Subcutaneous abdominal adipose tissue (tissue), 5 donors: ENCODE data around the gene ACER2.

Experiments used
- H3K27ac ChIP-seq: one replicate; pipeline ENCODE4 v1.7.0; 2013; ENCODE audit warnings: low read depth, mild to moderate bottlenecking, inconsistent platforms, low read length, moderate library complexity
- H3K27me3 ChIP-seq, 5 donors: one replicate each; pipeline ENCODE4 v1.7.0; 2013; ENCODE audit warnings: low read length in 5 of 5, inconsistent platforms in 1 of 5; ENCODE audit not compliant: control insufficient read depth in 5 of 5, insufficient read depth in 4 of 5
- H3K36me3 ChIP-seq, 5 donors: one replicate each; pipeline ENCODE4 v1.7.0; 2013; ENCODE audit warnings: low read length in 5 of 5; ENCODE audit not compliant: control insufficient read depth in 5 of 5, insufficient read depth in 5 of 5
- H3K4me1 ChIP-seq, 5 donors: one replicate each; pipeline ENCODE4 v1.7.0; 2013; ENCODE audit warnings: low read length in 5 of 5, mild to moderate bottlenecking in 3 of 5, moderate library complexity in 1 of 5; ENCODE audit not compliant: control insufficient read depth in 5 of 5, insufficient read depth in 5 of 5
- H3K4me3 ChIP-seq, 5 donors: one replicate each; pipeline ENCODE4 v1.7.0; 2013; ENCODE audit warnings: low read length in 5 of 5, low read depth in 1 of 5
- H3K9ac ChIP-seq, 5 donors: one replicate each; pipeline ENCODE4 v1.7.0; 2013; ENCODE audit warnings: low read length in 5 of 5, mild to moderate bottlenecking in 4 of 5, moderate library complexity in 3 of 5
- H3K9me3 ChIP-seq, 5 donors: one replicate each; pipeline ENCODE4 v1.7.0; 2013; ENCODE audit warnings: low read length in 5 of 5; ENCODE audit not compliant: control insufficient read depth in 5 of 5
- donor health status: healthy.
- donor health status: healthy.
- donor health status: healthy.
- donor health status: healthy.
- donor health status: healthy.

ACER2 gene

DNA sequence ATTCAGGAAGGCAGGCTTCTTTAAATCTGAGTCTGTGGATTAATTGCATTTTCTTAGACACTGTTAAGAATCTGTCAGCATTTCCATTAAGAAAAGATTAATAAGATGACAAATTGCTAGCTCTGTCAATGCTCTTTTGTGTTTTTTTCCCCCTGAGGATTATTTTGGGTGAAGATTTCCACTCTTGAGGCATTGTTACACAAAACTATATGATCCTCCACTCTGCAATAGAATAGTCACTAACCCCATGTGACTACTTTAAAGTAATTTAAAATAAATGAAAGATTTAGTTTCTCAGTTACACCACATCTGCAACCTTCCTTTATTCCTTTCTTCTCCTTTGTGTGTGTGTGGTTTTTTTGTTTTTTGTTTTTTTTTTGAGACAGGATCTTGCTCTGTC, 82.0 kb downstream of the ACER2 start:
- Histone ChIP-seq H3K27ac (no peak overlapping the region), H3K9ac (no peak overlapping the region), H3K4me1 (peaks cover 0 to 12% (median 10%) of the 10 kb centered on the region in 5 donors)

DNA sequence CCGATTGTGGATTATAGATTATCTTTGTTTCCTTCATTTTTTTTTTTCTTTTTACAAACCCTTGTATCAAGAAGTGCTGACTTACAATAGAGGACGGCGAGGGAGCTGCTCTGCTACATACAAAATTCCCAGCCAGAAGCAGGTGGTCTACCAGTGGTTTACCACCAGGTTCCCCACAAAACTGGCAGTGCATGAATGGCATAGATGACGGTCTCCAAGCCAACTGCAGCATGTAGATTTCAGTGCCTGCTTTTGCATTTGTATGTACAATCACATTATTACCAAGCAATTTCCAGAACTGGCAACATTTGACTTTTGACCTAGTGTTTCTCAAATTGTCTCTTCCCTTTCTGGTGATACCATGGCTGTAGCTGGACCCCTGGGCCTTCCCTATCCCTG, 84.0 kb downstream of the ACER2 start:
- Histone ChIP-seq H3K27me3 (peaks cover 0 to 2% (median 0%) of the 10 kb centered on the region in 5 donors), H3K27ac (peak overlapping the region; percentile 71), H3K4me1 (peaks cover 0 to 12% (median 10%) of the 10 kb centered on the region in 5 donors), H3K4me3 (peak overlapping the region in 2 of 5 donors; percentile 48 to 50), H3K9me3 (no peaks in the 10 kb centered on the region), H3K36me3 (no peaks in the 10 kb centered on the region), H3K9ac (peak overlapping the region in 1 of 5 donors; percentile 8)

More for the DNA sequence above, 82.0 kb downstream of the ACER2 start:
- no peaks in the 10 kb centered on the region for H3K36me3 ChIP-seq
- H3K9me3 ChIP-seq, result no peaks in the 10 kb centered on the region
- no peak overlapping the region for H3K4me3 ChIP-seq
- H3K27me3 ChIP-seq, result peaks cover 0 to 2% (median 0%) of the 10 kb centered on the region in 5 donors

DNA sequence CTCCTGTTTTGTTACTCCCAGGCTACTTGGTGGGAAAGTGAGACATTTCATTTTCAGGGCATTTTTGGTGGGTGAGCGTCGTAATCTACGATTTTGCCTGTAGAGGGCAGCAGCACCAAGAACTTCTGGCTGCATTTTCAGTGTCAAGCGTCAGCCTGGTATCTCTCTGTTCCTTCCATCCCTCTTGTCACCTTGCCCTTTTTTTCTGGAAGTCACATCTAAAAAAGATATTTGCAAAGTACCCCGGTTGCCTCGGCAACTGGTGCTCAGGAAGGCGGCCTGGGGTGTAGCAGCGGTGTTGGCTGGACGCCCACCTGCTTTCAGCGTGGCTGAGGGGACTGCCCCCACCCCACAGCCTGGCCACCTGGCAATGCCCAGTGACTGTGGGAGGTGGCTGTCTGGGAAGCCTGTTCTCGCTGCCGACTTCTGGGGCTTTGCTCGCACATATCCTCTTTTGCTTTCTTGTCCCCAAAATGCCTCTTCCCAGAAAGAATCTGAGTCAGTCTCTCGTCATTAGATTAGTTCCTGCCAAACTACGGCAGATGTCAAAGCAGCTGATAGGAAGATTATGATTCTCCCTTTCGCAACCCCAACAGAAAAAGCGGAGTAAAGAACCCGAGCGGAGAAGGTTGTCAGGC, 84.5 kb downstream of the ACER2 start:
- Histone ChIP-seq H3K27me3 (peaks cover 0 to 2% (median 0%) of the 10 kb centered on the region in 5 donors), H3K27ac (peak overlapping the region; percentile 71), H3K36me3 (no peaks in the 10 kb centered on the region), H3K9ac (peak overlapping the region in 4 of 5 donors; percentile 1 to 56 (median 26)), H3K4me3 (peak overlapping the region; percentile 34 to 61 (median 48)), H3K9me3 (no peaks in the 10 kb centered on the region), H3K4me1 (peaks cover 0 to 12% (median 10%) of the 10 kb centered on the region in 5 donors)

DNA sequence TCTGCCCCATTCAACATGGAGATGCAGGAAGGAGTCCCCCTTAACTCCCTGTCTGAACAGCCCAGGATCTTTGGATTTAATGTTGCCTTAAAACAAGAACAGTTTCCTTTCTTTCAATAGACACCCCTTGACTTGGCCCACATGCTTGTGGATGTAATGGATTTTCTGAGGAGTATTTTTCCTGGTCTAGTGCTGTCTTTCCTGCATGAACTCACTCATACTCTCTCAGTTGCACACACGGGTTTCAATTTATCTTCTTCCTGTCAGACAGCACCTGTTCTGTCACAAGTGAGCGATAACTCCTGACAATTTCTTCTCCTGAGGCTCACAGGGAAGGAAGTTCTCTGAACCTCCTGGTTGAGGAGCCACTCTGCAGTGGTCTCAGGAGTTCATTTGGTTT, 85.1 kb downstream of the ACER2 start:
- Histone ChIP-seq H3K9me3 (no peaks in the 10 kb centered on the region), H3K27ac (peak overlapping the region; percentile 71), H3K9ac (peak overlapping the region in 2 of 5 donors; percentile 1 to 19), H3K4me1 (peaks cover 0 to 12% (median 10%) of the 10 kb centered on the region in 5 donors), H3K4me3 (peak overlapping the region in 4 of 5 donors; percentile 36 to 61 (median 49)), H3K27me3 (peaks cover 0 to 2% (median 0%) of the 10 kb centered on the region in 5 donors), H3K36me3 (no peaks in the 10 kb centered on the region)

DNA sequence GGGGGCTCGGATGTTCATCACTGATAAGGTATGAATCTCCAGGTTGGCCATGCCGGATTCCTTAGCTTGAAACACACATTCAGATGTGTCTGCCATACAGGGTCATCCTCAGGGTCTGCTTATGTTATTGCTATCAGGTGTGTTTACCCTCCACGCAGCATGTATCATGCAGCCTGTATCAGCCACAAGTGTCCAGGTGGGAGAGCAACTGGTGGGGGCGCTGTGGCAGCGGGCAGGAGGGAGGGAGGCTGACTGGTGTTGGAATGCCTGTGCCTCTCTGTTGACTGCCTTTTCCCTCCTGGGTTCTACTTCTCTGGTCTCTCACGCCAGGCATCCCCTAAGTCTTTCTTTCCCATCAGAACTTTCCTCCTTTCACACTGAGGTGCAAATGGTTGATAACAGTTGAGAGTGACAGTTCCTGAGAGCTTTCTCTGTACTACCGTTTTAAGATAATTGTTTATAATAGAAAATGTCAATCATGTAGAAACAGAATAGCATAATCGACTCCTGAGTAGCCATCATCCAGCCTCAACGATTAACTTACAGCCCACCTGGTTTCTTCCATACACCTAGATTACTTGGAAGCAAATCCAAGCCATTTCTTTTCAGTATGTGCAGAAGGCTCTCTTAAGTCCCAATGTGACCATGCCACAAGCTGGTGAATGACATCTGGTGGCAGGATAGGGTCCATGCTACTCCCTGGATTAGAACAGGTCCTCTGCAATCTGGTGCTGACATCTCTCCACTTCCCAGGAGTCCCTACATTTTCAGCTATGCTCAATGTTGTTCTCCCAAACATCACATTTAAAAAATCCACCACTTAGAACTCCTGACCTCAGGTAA, 86.6 kb downstream of the ACER2 start:
- no peaks in the 10 kb centered on the region for H3K36me3 ChIP-seq
- H3K27ac ChIP-seq, result no peak overlapping the region
- peaks cover 0 to 12% (median 10%) of the 10 kb centered on the region in 5 donors for H3K4me1 ChIP-seq
- peaks cover 0 to 2% (median 0%) of the 10 kb centered on the region in 5 donors for H3K27me3 ChIP-seq
- no peaks in the 10 kb centered on the region for H3K9me3 ChIP-seq
- no peak overlapping the region for H3K4me3 ChIP-seq
- no peak overlapping the region for H3K9ac ChIP-seq

DNA sequence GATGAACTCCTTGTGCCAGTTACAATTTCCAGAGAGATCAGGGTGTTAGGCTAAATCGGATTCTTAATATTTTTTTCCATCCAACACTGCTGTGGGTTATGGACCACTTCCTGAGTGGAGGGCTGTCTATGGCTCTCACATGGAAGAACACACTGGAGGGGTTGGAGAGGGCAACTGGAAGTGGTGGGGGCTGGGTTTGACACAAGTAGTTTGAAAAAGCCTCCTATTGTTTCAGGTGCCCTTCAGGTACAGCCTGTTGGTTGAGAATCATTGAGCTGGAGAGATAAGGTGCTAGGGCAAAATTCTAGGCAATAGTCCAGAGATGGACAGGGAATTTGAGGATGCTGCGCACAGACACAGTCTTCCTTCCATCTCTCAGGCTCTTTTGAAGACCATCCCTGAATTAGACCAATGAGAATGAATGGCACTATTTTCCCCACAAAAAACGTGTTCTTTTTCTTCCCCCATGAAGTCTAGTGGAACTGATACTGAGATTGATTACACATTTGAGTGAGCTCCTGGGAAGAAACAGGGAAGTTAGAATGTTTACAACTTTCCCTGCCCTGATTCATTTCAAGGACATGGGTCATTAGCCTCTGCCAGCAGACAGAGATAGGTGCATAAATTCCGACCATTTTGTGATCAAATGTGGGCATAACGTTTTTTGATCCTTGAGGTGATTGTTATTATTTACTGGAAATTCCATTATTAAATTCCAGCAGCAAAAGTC, 87.7 kb downstream of the ACER2 start:
- peaks cover 0 to 2% (median 0%) of the 10 kb centered on the region in 5 donors for H3K27me3 ChIP-seq
- H3K4me1 ChIP-seq, result peaks cover 0 to 12% (median 10%) of the 10 kb centered on the region in 5 donors
- no peak overlapping the region for H3K4me3 ChIP-seq
- H3K9me3 ChIP-seq, result no peaks in the 10 kb centered on the region
- H3K9ac ChIP-seq, result no peak overlapping the region
- no peaks in the 10 kb centered on the region for H3K36me3 ChIP-seq
- no peak overlapping the region for H3K27ac ChIP-seq

DNA sequence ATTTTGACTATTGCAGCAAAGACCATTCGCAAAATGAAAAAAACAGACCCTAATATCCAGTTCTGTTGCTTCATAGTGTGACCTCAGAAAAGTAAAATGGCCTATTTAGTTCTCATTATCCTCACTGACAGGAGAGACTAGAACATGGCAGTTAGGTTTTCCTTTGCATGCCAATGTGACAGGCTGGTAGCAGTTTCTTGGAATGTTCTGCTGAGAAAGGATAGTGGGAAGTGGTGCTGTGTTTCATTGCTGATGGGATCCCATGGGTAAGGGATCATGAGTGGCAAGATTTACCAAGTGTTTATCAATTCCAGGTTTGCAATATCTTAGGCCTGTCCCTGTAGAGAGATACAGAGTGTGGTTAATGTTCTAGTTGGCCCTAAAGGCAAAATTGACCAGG, 88.5 kb downstream of the ACER2 start:
- Histone ChIP-seq H3K9ac (no peak overlapping the region), H3K36me3 (no peaks in the 10 kb centered on the region), H3K27me3 (peaks cover 0 to 2% (median 0%) of the 10 kb centered on the region in 5 donors), H3K4me1 (peaks cover 0 to 12% (median 10%) of the 10 kb centered on the region in 5 donors), H3K9me3 (no peaks in the 10 kb centered on the region), H3K27ac (no peak overlapping the region), H3K4me3 (no peak overlapping the region)

DNA sequence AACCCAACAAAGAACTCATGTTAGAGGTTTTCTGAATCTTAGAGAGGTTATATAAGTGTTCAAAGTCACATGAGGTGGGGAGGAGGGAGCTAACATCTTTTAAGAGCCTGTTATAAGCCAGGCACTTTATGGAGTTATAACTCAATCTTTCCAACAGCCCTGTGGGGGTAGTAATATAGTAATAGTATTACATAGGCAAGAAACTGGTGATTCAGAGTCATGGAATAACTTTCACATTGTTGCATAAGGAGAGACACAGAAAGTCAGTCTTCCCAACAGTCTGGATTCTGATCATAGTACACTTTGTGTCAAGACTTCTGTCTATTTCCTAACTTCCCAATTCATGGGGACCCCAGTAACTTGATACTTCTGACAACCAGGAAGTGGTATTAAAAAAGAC, 89.2 kb downstream of the ACER2 start:
- Histone ChIP-seq H3K36me3 (no peaks in the 10 kb centered on the region), H3K9me3 (no peaks in the 10 kb centered on the region), H3K4me3 (no peak overlapping the region), H3K27ac (no peak overlapping the region), H3K4me1 (peaks cover 0 to 9% (median 8%) of the 10 kb centered on the region in 5 donors), H3K9ac (no peak overlapping the region), H3K27me3 (peaks cover 0 to 2% (median 0%) of the 10 kb centered on the region in 5 donors)
